ENCODE results near the gene ADAMTS3.

GRCh38 chr4:72531768-72532290 is 37.2 kb downstream of the ADAMTS3 start:
- TF ChIP-seq EP300 (IDR thresholded peaks at IDR 0.05; ENCODE audit: borderline replicate concordance) (no peak), RAD21 (IDR thresholded peaks at IDR 0.05; ENCODE audit: low read depth) (no peak), USF1 (IDR thresholded peaks at IDR 0.05) (no peak), YY1 (IDR thresholded peaks at IDR 0.05; ENCODE audit: low read depth) (no peak), MAX (IDR thresholded peaks at IDR 0.05) (no peak), TCF12 (IDR thresholded peaks at IDR 0.05; ENCODE audit: low read depth) (no peak), TEAD4 (IDR thresholded peaks at IDR 0.05) (no peak), TAF1 (IDR thresholded peaks at IDR 0.05; ENCODE audit: low read depth) (no peak), NFIC (IDR thresholded peaks at IDR 0.05) (no peak), CREB1 (IDR thresholded peaks at IDR 0.05; ENCODE audit: low read depth) (no peak), CEBPB (IDR thresholded peaks at IDR 0.05) (no peak), REST (IDR thresholded peaks at IDR 0.05; ENCODE audit: low read depth) (no peak)
